GM12878 (cell line): Measurements from ENCODE around the gene FBXL19. TPM values are rescaled to one million over a fixed set of nuclear protein-coding genes. Genes with fewer than 3 reads are reported as not detected.

Experiments
- EGR1 ChIP-seq, 2 experiments: IDR thresholded peaks; 1 replicate in 1 of 2; 2 replicates in 1 of 2; pipeline ENCODE4 v1.6.1; 2011 to 2012; ENCODE audit warnings: low read depth in 2 of 2, low read length in 2 of 2, borderline replicate concordance in 1 of 2, mild to moderate bottlenecking in 1 of 2, moderate library complexity in 1 of 2
- ZBED1 ChIP-seq: IDR thresholded peaks from 2 replicates; pipeline ENCODE4 v1.6.1; 2016; ENCODE audit warnings: borderline replicate concordance
- polyA plus RNA-seq, 11 experiments: library from polyadenylated mRNA; depleted of rRNA in 4 of 11; unstranded in 6 of 11; stranded (reverse) in 5 of 11; fragments of >200 nt; fragmentation: Nextera tagmentation in 4 of 11; fragmentation: Illumina TruSeq in 1 of 11; extraction: Ambion mirVana in 4 of 11; extraction: Trizol in 1 of 11; gene quantifications; 1 replicate in 1 of 11; 2 replicates in 10 of 11; pipeline versions ENCODE4 v1.2.1 to v1.2.3, GENCODE V29; 2011 to 2016; ENCODE audit warnings: inconsistent platforms in 2 of 11, missing spikeins in 2 of 11, low read depth in 1 of 11
- total RNA-seq, 4 experiments: library from RNA; depleted of rRNA in 3 of 4; stranded (reverse); fragments of >200 nt in 3 of 4; fragmentation: Illumina TruSeq in 1 of 4; extraction: Trizol in 1 of 4; gene quantifications; 2 replicates each; pipeline versions ENCODE4 v1.2.1 to v1.2.3, GENCODE V29; 2013 to 2021
- TF ChIP-seq, protein P1 (sequence below): fragments of 450-650 bp; formaldehyde crosslinking; IDR thresholded peaks from 2 replicates; pipeline ENCODE4 v1.4.0; 2022; ENCODE audit warnings: mild to moderate bottlenecking, moderate library complexity
- TF ChIP-seq, protein P2 (sequence below): IDR thresholded peaks from 2 replicates; pipeline ENCODE4 v1.6.1; 2011; ENCODE audit warnings: mild to moderate bottlenecking, low read depth, low read length, moderate library complexity; ENCODE audit not compliant: insufficient replicate concordance
- TF ChIP-seq, protein P3 (sequence below), 3 experiments: IDR thresholded peaks in 2 of 3; conservative IDR thresholded peaks in 1 of 3; 2 replicates each; pipeline ENCODE4 v1.5.1; 2011; ENCODE audit warnings: low read depth in 3 of 3, low read length in 3 of 3, mild to moderate bottlenecking in 3 of 3, control low read depth in 2 of 3, moderate library complexity in 2 of 3, inconsistent platforms in 1 of 3, mixed read lengths in 1 of 3; ENCODE audit not compliant: control insufficient read depth in 2 of 3, insufficient read depth in 1 of 3; ENCODE audit errors: extremely low read depth in 1 of 3

Gene FBXL19
- total and polyA plus RNA-seq, 10 of the 15 experiments (the other 5 are each of a cell fraction or from before 2014, with no cell fraction given): 0.02 to 32.1 (median 6.8) TPM; not detected in 1

DNA sequence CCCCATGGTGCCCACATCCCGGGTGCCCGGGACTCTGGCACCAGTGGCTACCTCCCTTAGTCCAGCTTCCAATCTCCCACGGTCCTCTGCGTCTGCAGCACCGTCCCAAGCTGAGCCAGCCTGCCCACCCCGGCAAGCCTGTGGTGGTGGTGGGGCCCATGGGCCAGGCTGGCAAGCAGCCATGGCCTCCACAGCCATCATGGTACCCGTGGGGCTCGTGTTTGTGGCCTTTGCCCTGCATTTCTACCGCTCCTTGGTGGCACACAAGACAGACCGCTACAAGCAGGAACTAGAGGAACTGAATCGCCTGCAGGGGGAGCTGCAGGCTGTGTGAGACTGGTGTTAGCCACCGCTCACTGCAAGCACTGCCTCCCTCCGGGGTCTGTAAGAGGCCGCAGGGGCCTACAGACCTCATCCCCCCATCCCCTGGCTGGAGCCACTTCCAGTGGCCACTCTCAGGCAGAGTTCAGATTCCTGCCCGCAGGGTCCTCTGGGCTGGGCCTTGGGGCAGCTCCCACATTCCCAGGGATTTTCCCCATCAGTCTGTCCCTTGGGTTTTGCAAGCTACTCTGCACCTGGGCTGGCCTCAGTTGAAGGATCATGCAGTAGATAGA, 30.2 kb downstream of the FBXL19 start (continued):
- TF ChIP-seq EGR1 (IDR thresholded peaks at IDR 0.05; ENCODE audit: borderline replicate concordance in 1 of 2, low read depth in 2 of 2, low read length in 2 of 2) (no peak), ZBED1 (no peak)
- TF ChIP-seq, protein P1, sequence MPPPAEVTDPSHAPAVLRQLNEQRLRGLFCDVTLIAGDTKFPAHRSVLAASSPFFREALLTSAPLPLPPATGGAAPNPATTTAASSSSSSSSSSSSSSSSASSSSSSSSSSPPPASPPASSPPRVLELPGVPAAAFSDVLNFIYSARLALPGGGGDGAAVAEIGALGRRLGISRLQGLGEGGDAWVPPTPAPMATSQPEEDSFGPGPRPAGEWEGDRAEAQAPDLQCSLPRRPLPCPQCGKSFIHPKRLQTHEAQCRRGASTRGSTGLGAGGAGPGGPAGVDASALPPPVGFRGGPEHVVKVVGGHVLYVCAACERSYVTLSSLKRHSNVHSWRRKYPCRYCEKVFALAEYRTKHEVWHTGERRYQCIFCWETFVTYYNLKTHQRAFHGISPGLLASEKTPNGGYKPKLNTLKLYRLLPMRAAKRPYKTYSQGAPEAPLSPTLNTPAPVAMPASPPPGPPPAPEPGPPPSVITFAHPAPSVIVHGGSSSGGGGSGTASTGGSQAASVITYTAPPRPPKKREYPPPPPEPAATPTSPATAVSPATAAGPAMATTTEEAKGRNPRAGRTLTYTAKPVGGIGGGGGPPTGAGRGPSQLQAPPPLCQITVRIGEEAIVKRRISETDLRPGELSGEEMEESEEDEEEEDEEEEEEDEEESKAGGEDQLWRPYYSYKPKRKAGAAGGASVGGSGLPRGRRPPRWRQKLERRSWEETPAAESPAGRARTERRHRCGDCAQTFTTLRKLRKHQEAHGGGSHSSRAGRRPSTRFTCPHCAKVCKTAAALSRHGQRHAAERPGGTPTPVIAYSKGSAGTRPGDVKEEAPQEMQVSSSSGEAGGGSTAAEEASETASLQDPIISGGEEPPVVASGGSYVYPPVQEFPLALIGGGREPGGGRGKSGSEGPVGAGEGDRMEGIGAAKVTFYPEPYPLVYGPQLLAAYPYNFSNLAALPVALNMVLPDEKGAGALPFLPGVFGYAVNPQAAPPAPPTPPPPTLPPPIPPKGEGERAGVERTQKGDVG (CRISPR knock-in tag): no peak
- TF ChIP-seq, protein P2, sequence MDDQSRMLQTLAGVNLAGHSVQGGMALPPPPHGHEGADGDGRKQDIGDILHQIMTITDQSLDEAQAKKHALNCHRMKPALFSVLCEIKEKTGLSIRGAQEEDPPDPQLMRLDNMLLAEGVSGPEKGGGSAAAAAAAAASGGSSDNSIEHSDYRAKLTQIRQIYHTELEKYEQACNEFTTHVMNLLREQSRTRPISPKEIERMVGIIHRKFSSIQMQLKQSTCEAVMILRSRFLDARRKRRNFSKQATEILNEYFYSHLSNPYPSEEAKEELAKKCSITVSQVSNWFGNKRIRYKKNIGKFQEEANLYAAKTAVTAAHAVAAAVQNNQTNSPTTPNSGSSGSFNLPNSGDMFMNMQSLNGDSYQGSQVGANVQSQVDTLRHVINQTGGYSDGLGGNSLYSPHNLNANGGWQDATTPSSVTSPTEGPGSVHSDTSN: no peak
- TF ChIP-seq, protein P3, sequence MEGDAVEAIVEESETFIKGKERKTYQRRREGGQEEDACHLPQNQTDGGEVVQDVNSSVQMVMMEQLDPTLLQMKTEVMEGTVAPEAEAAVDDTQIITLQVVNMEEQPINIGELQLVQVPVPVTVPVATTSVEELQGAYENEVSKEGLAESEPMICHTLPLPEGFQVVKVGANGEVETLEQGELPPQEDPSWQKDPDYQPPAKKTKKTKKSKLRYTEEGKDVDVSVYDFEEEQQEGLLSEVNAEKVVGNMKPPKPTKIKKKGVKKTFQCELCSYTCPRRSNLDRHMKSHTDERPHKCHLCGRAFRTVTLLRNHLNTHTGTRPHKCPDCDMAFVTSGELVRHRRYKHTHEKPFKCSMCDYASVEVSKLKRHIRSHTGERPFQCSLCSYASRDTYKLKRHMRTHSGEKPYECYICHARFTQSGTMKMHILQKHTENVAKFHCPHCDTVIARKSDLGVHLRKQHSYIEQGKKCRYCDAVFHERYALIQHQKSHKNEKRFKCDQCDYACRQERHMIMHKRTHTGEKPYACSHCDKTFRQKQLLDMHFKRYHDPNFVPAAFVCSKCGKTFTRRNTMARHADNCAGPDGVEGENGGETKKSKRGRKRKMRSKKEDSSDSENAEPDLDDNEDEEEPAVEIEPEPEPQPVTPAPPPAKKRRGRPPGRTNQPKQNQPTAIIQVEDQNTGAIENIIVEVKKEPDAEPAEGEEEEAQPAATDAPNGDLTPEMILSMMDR (IDR thresholded peaks at IDR 0.05 in 2 of 3, conservative IDR thresholded peaks at IDR 0.05 in 1 of 3; ENCODE audit: control insufficient read depth in 2 of 3, extremely low read depth in 1 of 3, insufficient read depth in 1 of 3, low read depth in 3 of 3, low read length in 3 of 3): peak; percentile 77 to 89 (median 80)
